Endothelial cell of umbilical vein (primary cell): ENCODE data around the gene ARID2. TPM values are rescaled to one million over a fixed set of nuclear protein-coding genes. Genes with fewer than 3 reads are reported as not detected.

Experiments
- BruUV-seq: library from RNA; stranded (reverse); fragments of 400-500 nt; replicated peaks from 2 replicates; lab custom pipeline; 2021; lab: Mats Ljungman, UMichigan
- CTCF ChIA-PET: fragments of 300-600, 350-600 bp; sonication (Branson Sonifier 250); formaldehyde crosslinking; loops from one replicate; lab custom pipeline; 2021; ENCODE audit warnings: antibody characterized with exemption, inconsistent platforms; lab: Charles Lee
- POLR2A ChIA-PET: fragments of 300-600, 350-600 bp; sonication (Branson Sonifier 250); formaldehyde crosslinking; loops from one replicate; lab custom pipeline; 2021; ENCODE audit warnings: antibody characterized with exemption, inconsistent platforms; lab: Charles Lee
- DNase-seq: peaks from one replicate; pipeline ENCODE4 v3.0.0-alpha.2; 2011; ENCODE audit warnings: low read depth, low spot score
- FAIRE-seq: peaks from 2 replicates; lab custom pipeline; 2011; peaks lifted over from hg19 to GRCh38; lab: Jason Lieb, UNC
- H2AFZ ChIP-seq: 2 replicates; pipeline ENCODE4 v1.6.0; 2012; ENCODE audit warnings: low read depth, low read length, control low read depth, inconsistent platforms
- H3K27ac ChIP-seq: 2 replicates; pipeline ENCODE4 v1.5.1; 2011; ENCODE audit warnings: low read depth, mild to moderate bottlenecking, control low read depth, low read length, moderate library complexity; ENCODE audit not compliant: insufficient read depth
- H3K27me3 ChIP-seq, 2 experiments: 2 replicates each; pipeline versions ENCODE4 v1.6.0 to v1.6.1; 2011; ENCODE audit warnings: low read length in 2 of 2, mixed read lengths in 1 of 2; ENCODE audit not compliant: control insufficient read depth in 2 of 2, insufficient read depth in 2 of 2
- H3K36me3 ChIP-seq, 2 experiments: 2 replicates in 1 of 2; 3 replicates in 1 of 2; pipeline ENCODE4 v1.5.1; 2011; ENCODE audit warnings: low read length in 2 of 2, mild to moderate bottlenecking in 1 of 2, moderate library complexity in 1 of 2; ENCODE audit not compliant: control insufficient read depth in 2 of 2, insufficient read depth in 2 of 2; ENCODE audit errors: extremely low read depth in 1 of 2
- H3K4me1 ChIP-seq: 3 replicates; pipeline ENCODE4 v1.5.1; 2011; ENCODE audit warnings: mild to moderate bottlenecking, low read length; ENCODE audit not compliant: control insufficient read depth, insufficient read depth; ENCODE audit errors: extremely low read depth
- H3K4me2 ChIP-seq: 2 replicates; pipeline ENCODE4 v1.6.1; 2011; ENCODE audit warnings: low read length, control low read depth, mixed read lengths; ENCODE audit not compliant: insufficient read depth
- H3K4me3 ChIP-seq, 3 experiments: fragments of 200-600 bp in 1 of 3; sonication (generic), shearing (Covaris generic) in 1 of 3; replicated peaks in 1 of 3; 2 replicates each; pipeline ENCODE4 v1.5.1; 2011 to 2016; ENCODE audit warnings: control low read depth in 3 of 3, low read length in 3 of 3, mild to moderate bottlenecking in 2 of 3, inconsistent platforms in 1 of 3, low read depth in 1 of 3, moderate library complexity in 1 of 3; ENCODE audit not compliant: insufficient read depth in 1 of 3
- H3K79me2 ChIP-seq: 2 replicates; pipeline ENCODE4 v1.6.0; 2012; ENCODE audit warnings: low read length, inconsistent platforms; ENCODE audit not compliant: control insufficient read depth, insufficient read depth
- H3K9ac ChIP-seq: replicated peaks from 2 replicates; pipeline ENCODE3; 2011; ENCODE audit warnings: low read length, control low read depth; ENCODE audit not compliant: insufficient read depth; ENCODE audit errors: extremely low read depth
- H3K9me1 ChIP-seq: replicated peaks from 3 replicates; pipeline ENCODE4 v1.6.0; 2011; ENCODE audit warnings: mild to moderate bottlenecking, low read length; ENCODE audit not compliant: control insufficient read depth, insufficient read depth; ENCODE audit errors: extremely low read depth
- H3K9me3 ChIP-seq: replicated peaks from 2 replicates; pipeline ENCODE4 v1.5.1; 2012; ENCODE audit warnings: low read length, inconsistent platforms; ENCODE audit not compliant: control insufficient read depth, insufficient read depth
- H4K20me1 ChIP-seq: replicated peaks from 2 replicates; pipeline ENCODE3; 2011; ENCODE audit warnings: mild to moderate bottlenecking, low read length; ENCODE audit not compliant: control insufficient read depth, insufficient read depth; ENCODE audit errors: extremely low read depth
- CTCF ChIP-seq, 2 donors: IDR thresholded peaks; 1 replicate in 1 of 2; 2 replicates in 1 of 2; pipeline ENCODE4 v1.5.1; 2011; ENCODE audit warnings: low read length in 2 of 2, mild to moderate bottlenecking in 2 of 2, moderate library complexity in 2 of 2, control low read depth in 1 of 2, inconsistent platforms in 1 of 2, low read depth in 1 of 2; ENCODE audit not compliant: insufficient read depth in 1 of 2; ENCODE audit errors: extremely low read depth in 1 of 2
- EZH2 ChIP-seq: IDR thresholded peaks from 2 replicates; pipeline ENCODE4 v1.6.1; 2012; ENCODE audit warnings: borderline replicate concordance, low read depth, mild to moderate bottlenecking, moderate library complexity, low read length, inconsistent platforms; ENCODE audit not compliant: severe bottlenecking
- FOS ChIP-seq: IDR thresholded peaks from 2 replicates; pipeline ENCODE4 v1.6.1; 2011; ENCODE audit warnings: mild to moderate bottlenecking, low read length, moderate library complexity, borderline replicate concordance; ENCODE audit not compliant: insufficient read depth
- GATA2 ChIP-seq: IDR thresholded peaks from 2 replicates; pipeline ENCODE4 v1.7.0; 2011; ENCODE audit warnings: low read depth, mild to moderate bottlenecking, moderate library complexity, mixed read lengths, low read length; ENCODE audit not compliant: insufficient read length, insufficient read depth
- JUN ChIP-seq: IDR thresholded peaks from 2 replicates; pipeline ENCODE4 v1.6.1; 2011; ENCODE audit warnings: borderline replicate concordance, low read depth; ENCODE audit not compliant: insufficient read length, insufficient read depth
- MYC ChIP-seq: IDR thresholded peaks from one replicate; pipeline ENCODE4 v1.6.1; 2011; ENCODE audit warnings: mild to moderate bottlenecking, low read depth, low read length
- POLR2A ChIP-seq: IDR thresholded peaks from 2 replicates; pipeline ENCODE4 v1.6.1; 2012; ENCODE audit warnings: low read depth, mild to moderate bottlenecking, control low read depth, low read length
- POLR2AphosphoS5 ChIP-seq: IDR thresholded peaks from 2 replicates; pipeline ENCODE4 v1.6.1; 2012; ENCODE audit warnings: low read depth, mild to moderate bottlenecking, control low read depth, low read length, moderate library complexity; ENCODE audit not compliant: insufficient read depth
- dilution Hi-C: fragments of 300-500 bp; cut with MboI; formaldehyde crosslinking; loops from one replicate; pipeline ENCODE4 v1.15.0; 2019; ENCODE audit warnings: low sequenced_read_pairs; ENCODE audit not compliant: extremely low pct_ligation_motif_present
- intact Hi-C: fragments of 100-400 bp; cut with micrococcal nuclease; formaldehyde crosslinking; loops from one replicate; pipeline ENCODE4 v1.10.0; 2022
- polyA plus RNA-seq, 4 experiments: library from polyadenylated mRNA; depleted of rRNA in 3 of 4; stranded (reverse) in 3 of 4; unstranded in 1 of 4; fragments of >200 nt; gene quantifications; 2 replicates each; pipeline versions ENCODE4 v1.2.1 to v1.2.3, GENCODE V29; 2011 to 2012; ENCODE audit warnings: missing spikeins in 1 of 4
- total RNA-seq: library from RNA; stranded (reverse); gene quantifications from 2 replicates; pipeline ENCODE4 v1.2.3, GENCODE V29; 2021
- TF ChIP-seq, protein P1 (sequence below): IDR thresholded peaks from 2 replicates; pipeline ENCODE4 v1.6.1; 2011; ENCODE audit not compliant: insufficient read depth, insufficient read length

ARID2 gene
- total and polyA plus RNA-seq, 2 donors (not counting 3 experiments of a cell fraction or from before 2014, with no cell fraction given) = 10.8 to 26.7 TPM

- no TSS peak for BruUV-seq
- H4K20me1 ChIP-seq = no peaks in the 10 kb centered on the region
- H3K9me3 ChIP-seq = no peaks in the 10 kb centered on the region
- TF ChIP-seq MYC = no peak
- TF ChIP-seq CTCF (IDR thresholded peaks at IDR 0.05; ENCODE audit: extremely low read depth in 1 of 2, insufficient read depth in 1 of 2, low read depth in 1 of 2, low read length in 2 of 2) = no peak
- TF ChIP-seq POLR2AphosphoS5 = no peak
- TF ChIP-seq GATA2 = no peak
- TF ChIP-seq EZH2 = no peak
- TF ChIP-seq JUN = no peak
- no peak for TF ChIP-seq POLR2A
- no peak for TF ChIP-seq FOS
- TF ChIP-seq, protein P1, sequence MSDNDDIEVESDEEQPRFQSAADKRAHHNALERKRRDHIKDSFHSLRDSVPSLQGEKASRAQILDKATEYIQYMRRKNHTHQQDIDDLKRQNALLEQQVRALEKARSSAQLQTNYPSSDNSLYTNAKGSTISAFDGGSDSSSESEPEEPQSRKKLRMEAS = no peak
- H3K36me3 ChIP-seq = no peaks in the 10 kb centered on the region
- H3K27me3 ChIP-seq = peaks cover 0 to 12% of the 10 kb centered on the region in 2 experiments
- no peaks in the 10 kb centered on the region for H3K9me1 ChIP-seq
- no peak overlapping the region for H3K27ac ChIP-seq
- intact Hi-C loops = no loop called here
- H3K4me2 ChIP-seq = no peak overlapping the region
- H2AFZ ChIP-seq = no peak overlapping the region
- no peaks in the 10 kb centered on the region for H3K79me2 ChIP-seq
- ChIA-PET CTCF (interaction anchor here (0.9 to 1.6 kb wide), 3 partner anchors 13 to 45 kb away, joined by 3 to 5 read pairs (median 3); no protein-coding TSS in a partner anchor), POLR2A (no interaction called here)
- no peak overlapping the region for H3K9ac ChIP-seq
- dilution Hi-C loops = no loop called here
- H3K4me3 ChIP-seq = no peak overlapping the region
- DNase-seq (no peak), FAIRE-seq (no peak)
- H3K4me1 ChIP-seq = no peaks in the 10 kb centered on the region
Observed at GRCh38 chr12:45680362-45680761, 49.1 kb upstream of the ARID2 start.
